Measurements from ENCODE around the gene RACK1.

The RACK1 gene

DNA sequence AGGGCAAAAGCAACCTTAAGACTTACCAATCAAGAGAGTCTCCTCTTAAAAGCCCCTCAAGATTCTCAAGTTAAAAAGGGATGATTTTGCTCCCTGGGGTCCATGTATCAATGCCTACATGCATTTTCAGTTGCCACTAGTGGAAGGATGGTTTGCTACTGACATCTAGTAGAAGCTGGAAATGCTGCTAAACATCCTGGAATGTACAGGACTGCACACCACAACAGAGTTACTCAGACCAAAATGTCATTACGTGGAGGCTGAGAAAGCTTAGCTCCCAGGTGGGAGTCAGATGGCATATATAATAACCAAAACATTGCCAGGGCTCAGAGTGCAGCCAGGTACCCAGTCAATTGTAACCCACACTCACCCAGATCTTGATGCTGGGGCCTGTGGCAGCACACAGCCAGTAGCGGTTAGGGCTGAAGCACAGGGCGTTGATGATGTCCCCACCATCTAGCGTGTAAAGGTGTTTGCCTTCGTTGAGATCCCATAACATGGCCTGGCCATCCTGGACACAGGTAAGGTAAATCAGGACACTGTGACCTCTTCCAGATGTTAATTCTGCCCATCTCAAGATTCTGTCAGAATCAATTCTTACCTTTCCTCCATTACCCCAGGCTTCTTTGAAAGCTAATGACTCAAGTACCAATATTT, 5.8 kb downstream of the RACK1 start:
- H3K36me3 ChIP-seq (ENCODE audit: insufficient read depth, low read length), result peaks cover 79% of the 10 kb centered on the region
- TF ChIP-seq EZH2 (IDR thresholded peaks at IDR 0.05), result no peak
- TF ChIP-seq POLR2AphosphoS5 (IDR thresholded peaks at IDR 0.05; ENCODE audit: borderline replicate concordance, low read depth, low read length), result no peak
- TF ChIP-seq FOXP2 (optimal IDR thresholded peaks at IDR 0.05; ENCODE audit: control extremely low read depth, extremely low read length, insufficient read depth), result no peak
- DNase-seq (ENCODE audit: low read depth, low spot score), result no peak
- no peak overlapping the region for H3K9ac ChIP-seq (ENCODE audit: insufficient read length)
- H3K9me3 ChIP-seq (ENCODE audit: low read depth, low read length), result no peaks in the 10 kb centered on the region
- no peak overlapping the region for H3K27ac ChIP-seq
- no peak overlapping the region for H3K4me3 ChIP-seq

DNA sequence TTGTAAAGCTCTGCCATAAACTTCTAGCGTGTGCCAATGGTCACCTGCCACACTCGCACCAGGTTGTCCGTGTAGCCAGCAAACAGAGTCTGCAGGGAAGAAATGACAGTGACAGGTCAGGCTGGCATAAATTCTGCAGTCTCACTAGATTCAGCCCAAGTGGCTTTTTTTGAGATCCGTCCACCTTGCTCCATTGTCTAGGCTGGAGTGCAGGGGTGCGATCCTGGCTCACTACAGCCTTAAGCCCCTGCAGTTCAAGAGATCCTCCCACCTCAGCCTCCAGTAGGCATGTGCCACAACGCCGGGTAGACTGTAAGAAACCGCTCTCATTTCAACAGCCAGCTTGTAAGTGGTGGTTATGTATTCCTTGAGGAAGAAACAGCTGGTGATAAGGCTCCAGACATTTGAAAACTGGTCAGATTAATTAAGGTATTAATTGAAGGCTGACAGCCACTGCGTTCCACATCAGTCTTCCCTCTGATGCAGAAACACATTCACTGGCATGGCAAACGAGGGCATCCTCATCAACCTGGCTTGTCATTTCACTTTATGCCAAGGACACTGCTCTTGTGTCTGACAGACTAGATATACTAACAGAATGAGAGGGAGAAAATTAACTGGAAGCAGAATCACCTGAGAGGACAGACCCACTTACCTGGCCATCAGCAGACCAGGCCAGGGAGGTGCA, 6.6 kb downstream of the RACK1 start:
- H3K4me3 ChIP-seq, result no peak overlapping the region
- TF ChIP-seq FOXP2 (optimal IDR thresholded peaks at IDR 0.05; ENCODE audit: control extremely low read depth, extremely low read length, insufficient read depth) (no peak), EZH2 (IDR thresholded peaks at IDR 0.05) (no peak), POLR2AphosphoS5 (IDR thresholded peaks at IDR 0.05; ENCODE audit: borderline replicate concordance, low read depth, low read length) (no peak; the same call in none of the 2 replicates)
- H3K27ac ChIP-seq, result peak overlapping the region; percentile 91
- no peaks in the 10 kb centered on the region for H3K9me3 ChIP-seq (ENCODE audit: low read depth, low read length)
- no peak for DNase-seq (ENCODE audit: low read depth, low spot score)
- peaks cover 72% of the 10 kb centered on the region for H3K36me3 ChIP-seq (ENCODE audit: insufficient read depth, low read length)
- H3K9ac ChIP-seq (ENCODE audit: insufficient read length), result no peak overlapping the region

DNA sequence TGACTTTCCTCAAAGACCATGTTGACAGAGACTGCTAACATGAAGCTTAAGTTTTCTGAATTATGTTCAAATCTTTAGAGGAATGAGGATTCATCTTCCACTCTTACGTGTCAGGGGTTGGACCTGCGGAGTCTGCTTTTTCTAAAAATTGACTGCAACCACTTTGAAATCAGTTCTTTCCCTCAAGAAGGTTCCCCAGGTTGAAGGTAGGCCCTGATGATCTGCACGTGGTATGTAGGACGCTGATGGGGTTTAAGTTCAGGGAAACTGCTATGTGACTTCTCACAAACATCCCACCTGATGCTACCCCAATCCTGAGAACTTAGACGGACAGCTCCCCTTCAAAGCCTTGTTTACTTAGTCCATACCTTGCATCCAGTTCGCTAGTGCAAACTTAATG, 7.2 kb downstream of the RACK1 start:
- no peak for TF ChIP-seq FOXP2 (optimal IDR thresholded peaks at IDR 0.05; ENCODE audit: control extremely low read depth, extremely low read length, insufficient read depth)
- no peak for TF ChIP-seq POLR2AphosphoS5 (IDR thresholded peaks at IDR 0.05; ENCODE audit: borderline replicate concordance, low read depth, low read length)
- TF ChIP-seq EZH2 (IDR thresholded peaks at IDR 0.05), result no peak
- DNase-seq (ENCODE audit: low read depth, low spot score), result no peak
- H3K9me3 ChIP-seq (ENCODE audit: low read depth, low read length), result no peaks in the 10 kb centered on the region
- H3K9ac ChIP-seq (ENCODE audit: insufficient read length), result no peak overlapping the region
- H3K27ac ChIP-seq, result peak overlapping the region; percentile 91
- no peak overlapping the region for H3K4me3 ChIP-seq
- peaks cover 65% of the 10 kb centered on the region for H3K36me3 ChIP-seq (ENCODE audit: insufficient read depth, low read length)

DNA sequence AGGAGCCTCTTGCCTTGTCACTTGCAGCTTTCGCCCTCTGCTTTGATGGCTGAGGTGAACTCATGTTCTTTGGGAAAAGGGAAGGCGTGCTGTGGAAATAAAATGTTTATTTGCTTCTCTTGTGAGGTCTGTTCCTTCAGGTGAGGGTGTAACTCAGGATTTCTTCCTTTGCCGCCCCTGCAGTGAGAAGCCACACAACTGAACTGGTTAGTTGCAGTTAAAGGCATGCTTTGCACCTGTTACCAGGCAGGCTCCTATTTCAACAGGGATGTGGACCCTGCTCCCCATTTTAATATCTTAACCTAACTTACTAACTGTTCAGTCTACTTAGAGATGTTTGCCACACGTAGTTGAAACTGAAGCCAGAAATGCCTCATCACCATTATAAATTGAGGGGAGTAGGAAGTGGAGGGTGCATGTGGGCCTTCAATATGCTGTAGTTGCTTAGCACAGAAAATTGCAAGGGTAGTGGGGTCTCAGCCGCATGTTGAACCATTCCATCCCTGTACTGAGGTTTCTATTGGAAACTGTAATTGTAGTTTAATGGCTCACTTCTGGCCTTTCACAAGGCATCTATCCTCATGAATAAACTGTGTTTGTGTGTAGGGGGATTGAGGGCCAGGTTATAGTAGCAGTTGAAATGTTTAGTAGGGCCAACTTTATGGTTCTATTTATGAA, 7.9 kb downstream of the RACK1 start:
- peak overlapping the region; percentile 91 for H3K27ac ChIP-seq
- no peak overlapping the region for H3K9ac ChIP-seq (ENCODE audit: insufficient read length)
- H3K36me3 ChIP-seq (ENCODE audit: insufficient read depth, low read length), result peaks cover 59% of the 10 kb centered on the region
- no peak for DNase-seq (ENCODE audit: low read depth, low spot score)
- no peak overlapping the region for H3K4me3 ChIP-seq
- TF ChIP-seq POLR2AphosphoS5 (IDR thresholded peaks at IDR 0.05; ENCODE audit: borderline replicate concordance, low read depth, low read length) (peak; percentile 69), FOXP2 (optimal IDR thresholded peaks at IDR 0.05; ENCODE audit: control extremely low read depth, extremely low read length, insufficient read depth) (no peak), EZH2 (IDR thresholded peaks at IDR 0.05) (no peak)
- H3K9me3 ChIP-seq (ENCODE audit: low read depth, low read length), result no peaks in the 10 kb centered on the region

DNA sequence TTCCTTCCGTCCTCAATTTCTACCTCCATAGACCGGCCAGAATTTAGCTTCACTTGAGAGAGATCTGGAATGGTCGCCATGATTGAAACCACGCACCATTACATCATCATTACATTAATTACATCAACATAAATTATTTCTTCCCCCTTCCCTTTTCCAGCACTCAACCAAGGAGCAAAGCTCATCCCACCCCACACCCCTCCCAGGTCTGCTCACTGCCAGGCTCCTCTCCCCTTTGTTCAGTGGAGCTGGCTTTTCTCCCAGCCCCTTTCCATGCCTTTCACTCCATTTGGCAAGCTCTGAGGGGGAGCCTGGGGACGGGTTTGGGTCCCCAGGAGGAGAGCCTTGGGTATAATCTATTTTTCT, 8.4 kb downstream of the RACK1 start:
- peaks cover 54% of the 10 kb centered on the region for H3K36me3 ChIP-seq (ENCODE audit: insufficient read depth, low read length)
- H3K4me3 ChIP-seq, result no peak overlapping the region
- H3K9me3 ChIP-seq (ENCODE audit: low read depth, low read length), result no peaks in the 10 kb centered on the region
- H3K9ac ChIP-seq (ENCODE audit: insufficient read length), result no peak overlapping the region
- H3K27ac ChIP-seq, result peak overlapping the region; percentile 91
- DNase-seq (ENCODE audit: low read depth, low spot score), result no peak
- TF ChIP-seq FOXP2 (optimal IDR thresholded peaks at IDR 0.05; ENCODE audit: control extremely low read depth, extremely low read length, insufficient read depth) (no peak), POLR2AphosphoS5 (IDR thresholded peaks at IDR 0.05; ENCODE audit: borderline replicate concordance, low read depth, low read length) (no peak), EZH2 (IDR thresholded peaks at IDR 0.05) (no peak)

DNA sequence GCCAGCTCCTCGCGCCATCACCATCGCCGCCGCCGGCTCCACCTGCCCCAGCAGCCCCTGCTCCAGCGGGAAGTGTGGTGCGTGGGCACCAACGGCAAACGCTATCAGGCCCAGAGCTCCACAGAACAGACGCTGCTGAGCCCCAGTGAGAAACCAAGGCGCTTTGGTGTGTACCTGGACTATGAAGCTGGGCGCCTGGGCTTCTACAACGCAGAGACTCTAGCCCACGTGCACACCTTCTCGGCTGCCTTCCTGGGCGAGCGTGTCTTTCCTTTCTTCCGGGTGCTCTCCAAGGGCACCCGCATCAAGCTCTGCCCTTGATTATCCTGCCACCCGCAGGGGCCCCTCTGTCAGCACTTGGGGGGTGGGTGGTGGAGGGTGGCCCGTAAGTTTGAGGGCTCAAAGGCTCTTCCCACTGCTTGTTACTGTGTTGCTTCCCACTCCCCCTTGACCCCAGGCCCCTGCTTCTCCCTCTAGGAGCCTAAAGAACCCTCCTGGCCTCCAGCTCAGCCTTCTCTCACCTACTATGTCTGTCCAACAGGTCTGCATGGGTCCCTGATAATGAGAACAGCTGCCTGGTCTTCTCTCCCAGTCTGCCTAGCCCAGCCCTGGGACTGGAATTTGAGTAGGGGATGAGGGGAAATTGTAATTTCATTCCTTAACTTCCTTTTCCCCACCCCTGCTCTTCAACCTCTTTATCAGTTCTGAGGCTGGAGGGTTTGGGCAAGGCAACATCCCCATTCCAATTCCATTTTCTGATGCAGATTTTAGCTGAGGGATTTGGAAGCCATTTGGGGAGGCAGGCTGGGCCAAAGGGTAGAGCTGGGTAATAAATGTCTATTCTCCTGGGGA, 9.0 kb downstream of the RACK1 start:
- Histone ChIP-seq H3K4me3 (no peak overlapping the region), H3K27ac (peak overlapping the region; percentile 91), H3K9ac (ENCODE audit: insufficient read length) (no peak overlapping the region), H3K36me3 (ENCODE audit: insufficient read depth, low read length) (peaks cover 47% of the 10 kb centered on the region), H3K9me3 (ENCODE audit: low read depth, low read length) (no peaks in the 10 kb centered on the region)
- peak; percentile 85 for TF ChIP-seq POLR2AphosphoS5 (IDR thresholded peaks at IDR 0.05; ENCODE audit: borderline replicate concordance, low read depth, low read length)
- TF ChIP-seq EZH2 (IDR thresholded peaks at IDR 0.05), result no peak
- no peak for DNase-seq (ENCODE audit: low read depth, low spot score)

DNA sequence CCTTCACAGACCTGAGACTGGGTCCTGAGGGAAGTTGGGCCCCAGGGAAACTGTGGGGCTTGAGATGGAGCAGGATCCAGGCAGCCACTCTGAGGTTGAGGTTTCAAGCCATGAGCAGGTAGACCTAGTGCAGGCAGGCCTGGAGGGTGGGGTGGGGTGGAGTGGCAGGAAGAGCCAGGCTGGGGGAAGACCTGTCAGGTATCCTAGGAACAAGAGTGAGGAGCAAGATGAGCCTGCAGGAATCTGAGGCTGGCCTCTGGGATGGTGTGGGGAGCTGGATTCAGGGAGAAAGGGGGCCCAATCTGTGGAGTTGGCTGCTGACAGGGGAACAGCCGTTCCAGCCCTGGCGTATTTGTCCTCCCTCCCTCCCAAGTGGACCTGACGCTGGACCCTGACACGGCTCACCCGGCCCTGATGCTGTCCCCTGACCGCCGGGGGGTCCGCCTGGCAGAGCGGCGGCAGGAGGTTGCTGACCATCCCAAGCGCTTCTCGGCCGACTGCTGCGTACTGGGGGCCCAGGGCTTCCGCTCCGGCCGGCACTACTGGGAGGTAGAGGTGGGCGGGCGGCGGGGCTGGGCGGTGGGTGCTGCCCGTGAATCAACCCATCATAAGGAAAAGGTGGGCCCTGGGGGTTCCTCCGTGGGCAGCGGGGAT, 9.8 kb downstream of the RACK1 start:
- peaks cover 40% of the 10 kb centered on the region for H3K36me3 ChIP-seq (ENCODE audit: insufficient read depth, low read length)
- no peak for DNase-seq (ENCODE audit: low read depth, low spot score)
- H3K9me3 ChIP-seq (ENCODE audit: low read depth, low read length), result no peaks in the 10 kb centered on the region
- no peak overlapping the region for H3K4me3 ChIP-seq
- no peak overlapping the region for H3K9ac ChIP-seq (ENCODE audit: insufficient read length)
- no peak overlapping the region for H3K27ac ChIP-seq
- TF ChIP-seq FOXP2 (optimal IDR thresholded peaks at IDR 0.05; ENCODE audit: control extremely low read depth, extremely low read length, insufficient read depth), result no peak
- no peak; the same call in 1 of the 2 replicates for TF ChIP-seq POLR2AphosphoS5 (IDR thresholded peaks at IDR 0.05; ENCODE audit: borderline replicate concordance, low read depth, low read length)
- no peak for TF ChIP-seq EZH2 (IDR thresholded peaks at IDR 0.05)
